H1 (cell line): ENCODE measurements around the gene CCDC51. TPM values are rescaled to one million over a fixed set of nuclear protein-coding genes. Genes with fewer than 3 reads are reported as not detected.

Source experiments
- CTCF ChIA-PET: fragments of 300-600 bp; sonication (Branson Sonifier 250); formaldehyde crosslinking; loops from one replicate; lab custom pipeline; 2021; ENCODE audit not compliant: partially characterized antibody; lab: Charles Lee
- POLR2A ChIA-PET: fragments of 300-600 bp; sonication (Branson Sonifier 250); formaldehyde crosslinking; loops from one replicate; lab custom pipeline; 2021; ENCODE audit warnings: inconsistent platforms; ENCODE audit not compliant: partially characterized antibody; lab: Charles Lee
- DNase-seq, 2 experiments: peaks; one replicate each; pipeline versions ENCODE4 v3.0.0 to v3.0.0-alpha.2; 2010 to 2022; ENCODE audit warnings: low spot score in 2 of 2, low read depth in 1 of 2, mixed read lengths in 1 of 2
- FAIRE-seq: peaks from 2 replicates; lab custom pipeline; 2011; peaks lifted over from hg19 to GRCh38; lab: Jason Lieb, UNC
- H2AFZ ChIP-seq: 2 replicates; pipeline ENCODE4 v1.8.1; 2012; ENCODE audit warnings: low read length, inconsistent platforms
- H2AK5ac ChIP-seq: 2 replicates; pipeline ENCODE4 v1.6.1; 2013; ENCODE audit warnings: low read depth, low read length
- H2BK120ac ChIP-seq: replicated peaks from 2 replicates; pipeline ENCODE3; 2013; ENCODE audit warnings: low read depth, low read length, inconsistent platforms
- H2BK12ac ChIP-seq: 2 replicates; pipeline ENCODE4 v1.6.1; 2013; ENCODE audit warnings: low read depth, low read length
- H2BK15ac ChIP-seq: 2 replicates; pipeline ENCODE4 v1.6.1; 2013; ENCODE audit warnings: low read length
- H2BK20ac ChIP-seq: 2 replicates; pipeline ENCODE4 v1.6.1; 2013; ENCODE audit warnings: low read length
- H2BK5ac ChIP-seq: 2 replicates; pipeline ENCODE4 v1.6.1; 2013; ENCODE audit warnings: low read depth, low read length
- H3K14ac ChIP-seq: 2 replicates; pipeline ENCODE4 v1.6.1; 2013; ENCODE audit warnings: inconsistent platforms; ENCODE audit not compliant: insufficient read length
- H3K18ac ChIP-seq: 2 replicates; pipeline ENCODE4 v1.6.1; 2013; ENCODE audit warnings: low read length; ENCODE audit errors: extremely low read depth
- H3K23ac ChIP-seq: 2 replicates; pipeline ENCODE4 v1.6.1; 2013; ENCODE audit warnings: inconsistent platforms; ENCODE audit not compliant: insufficient read length
- H3K23me2 ChIP-seq: 2 replicates; pipeline ENCODE4 v1.6.1; 2013; ENCODE audit warnings: low read depth, low read length
- H3K27ac ChIP-seq: 2 replicates; pipeline ENCODE4 v1.6.1; 2011; ENCODE audit warnings: low read depth, low read length, inconsistent platforms
- H3K27me3 ChIP-seq, 4 experiments: replicated peaks in 1 of 4; 1 replicate in 1 of 4; 2 replicates in 3 of 4; pipeline versions ENCODE4 v1.6.1 to v1.8.1; 2011 to 2013; ENCODE audit warnings: low read length in 3 of 4, mild to moderate bottlenecking in 3 of 4, inconsistent platforms in 2 of 4, mixed read lengths in 2 of 4, moderate library complexity in 1 of 4; ENCODE audit not compliant: control insufficient read depth in 3 of 4, insufficient read depth in 3 of 4; ENCODE audit errors: extremely low read depth in 1 of 4
- H3K36me3 ChIP-seq, 4 experiments: 2 replicates each; pipeline versions ENCODE4 v1.6.1 to v1.8.1; 2011 to 2013; ENCODE audit warnings: mild to moderate bottlenecking in 4 of 4, low read length in 3 of 4, moderate library complexity in 2 of 4, control low read depth in 1 of 4, inconsistent platforms in 1 of 4; ENCODE audit not compliant: insufficient read depth in 4 of 4, control insufficient read depth in 2 of 4
- H3K4ac ChIP-seq: replicated peaks from 2 replicates; pipeline ENCODE3; 2013; ENCODE audit warnings: low read length, low read depth, mixed read lengths, inconsistent platforms; ENCODE audit not compliant: insufficient read length
- H3K4me1 ChIP-seq, 4 experiments: replicated peaks in 1 of 4; 1 replicate in 1 of 4; 2 replicates in 3 of 4; pipeline versions ENCODE4 v1.6.1 to v1.8.1; 2011 to 2013; ENCODE audit warnings: low read length in 3 of 4, inconsistent platforms in 2 of 4, mixed read lengths in 1 of 4; ENCODE audit not compliant: insufficient read depth in 4 of 4, control insufficient read depth in 3 of 4
- H3K4me2 ChIP-seq, 2 experiments: 2 replicates each; pipeline versions ENCODE4 v1.6.1 to v1.8.1; 2011 to 2013; ENCODE audit warnings: low read depth in 2 of 2, low read length in 2 of 2, control low read depth in 1 of 2, inconsistent platforms in 1 of 2, mild to moderate bottlenecking in 1 of 2; ENCODE audit not compliant: insufficient read depth in 1 of 2
- H3K4me3 ChIP-seq, 4 experiments: fragments of 200-600, 300-600 bp in 1 of 4; sonication (generic), shearing (Covaris generic), sonication (Bioruptor Twin) in 1 of 4; 2 replicates each; pipeline versions ENCODE4 v1.5.1 to v1.8.1; 2011 to 2016; ENCODE audit warnings: low read length in 4 of 4, low read depth in 3 of 4, control low read depth in 2 of 4, inconsistent platforms in 2 of 4, mild to moderate bottlenecking in 2 of 4, mixed read lengths in 1 of 4, moderate library complexity in 1 of 4; ENCODE audit not compliant: insufficient read depth in 2 of 4; ENCODE audit errors: extremely low read depth in 1 of 4
- H3K56ac ChIP-seq: replicated peaks from 2 replicates; pipeline ENCODE3; 2013; ENCODE audit warnings: low read depth, mild to moderate bottlenecking, mixed read lengths, low read length, inconsistent platforms; ENCODE audit not compliant: insufficient read length
- H3K79me1 ChIP-seq: 2 replicates; pipeline ENCODE4 v1.6.1; 2013; ENCODE audit warnings: low read depth, low read length, control low read depth
- H3K79me2 ChIP-seq, 2 experiments: 2 replicates each; pipeline versions ENCODE4 v1.6.1 to v1.8.1; 2012 to 2013; ENCODE audit warnings: low read length in 2 of 2, mild to moderate bottlenecking in 2 of 2, inconsistent platforms in 1 of 2; ENCODE audit not compliant: insufficient read depth in 2 of 2, control insufficient read depth in 1 of 2
- H3K9ac ChIP-seq, 4 experiments: replicated peaks in 1 of 4; 1 replicate in 1 of 4; 2 replicates in 3 of 4; pipeline versions ENCODE4 v1.6.1 to v1.8.1; 2011 to 2013; ENCODE audit warnings: low read depth in 3 of 4, low read length in 3 of 4, control low read depth in 2 of 4, mild to moderate bottlenecking in 2 of 4, moderate library complexity in 2 of 4, inconsistent platforms in 1 of 4; ENCODE audit errors: extremely low read depth in 1 of 4
- H3K9me3 ChIP-seq, 2 experiments: 2 replicates each; pipeline versions ENCODE4 v1.6.1 to v1.8.1; 2012 to 2013; ENCODE audit warnings: mild to moderate bottlenecking in 2 of 2, moderate library complexity in 2 of 2, control low read depth in 1 of 2, inconsistent platforms in 1 of 2, low read depth in 1 of 2, low read length in 1 of 2, mixed read lengths in 1 of 2; ENCODE audit not compliant: insufficient read depth in 2 of 2
- H4K20me1 ChIP-seq, 2 experiments: replicated peaks in 1 of 2; 2 replicates each; pipeline versions ENCODE3 to v1.8.1; 2011 to 2013; ENCODE audit warnings: inconsistent platforms in 2 of 2, low read length in 2 of 2, mild to moderate bottlenecking in 1 of 2; ENCODE audit not compliant: insufficient read depth in 2 of 2, control insufficient read depth in 1 of 2
- H4K5ac ChIP-seq: 2 replicates; pipeline ENCODE4 v1.6.1; 2013; ENCODE audit warnings: low read length, low read depth, mixed read lengths, inconsistent platforms; ENCODE audit not compliant: insufficient read length
- H4K8ac ChIP-seq: 2 replicates; pipeline ENCODE4 v1.8.0; 2013; ENCODE audit warnings: mild to moderate bottlenecking, moderate library complexity, low read length, inconsistent platforms; ENCODE audit not compliant: insufficient read depth; ENCODE audit errors: extremely low read depth
- H4K91ac ChIP-seq: replicated peaks from 2 replicates; pipeline ENCODE3; 2013; ENCODE audit warnings: low read length, mixed read lengths, inconsistent platforms; ENCODE audit not compliant: insufficient read length
- CBX5 ChIP-seq: fragments of 300-800, 300-1000 bp; sonication (generic); IDR thresholded peaks from 2 replicates; pipeline ENCODE4 v1.7.1; 2016; ENCODE audit warnings: antibody characterized with exemption, low read length, low read depth
- CEBPB ChIP-seq: IDR thresholded peaks from 2 replicates; pipeline ENCODE4 v1.6.1; 2012; ENCODE audit warnings: low read depth, low read length
- EGR1 ChIP-seq: IDR thresholded peaks from 2 replicates; pipeline ENCODE4 v1.6.1; 2011; ENCODE audit warnings: low read depth, low read length, borderline replicate concordance
- EZH2 ChIP-seq: fragments of 200-600 bp; sonication (generic); IDR thresholded peaks from 2 replicates; pipeline ENCODE4 v1.7.1; 2012; ENCODE audit warnings: low read depth, mild to moderate bottlenecking, moderate library complexity, low read length, inconsistent platforms; ENCODE audit not compliant: severe bottlenecking
- GABPA ChIP-seq: IDR thresholded peaks from 2 replicates; pipeline ENCODE4 v1.6.1; 2011; ENCODE audit warnings: mild to moderate bottlenecking, low read length, moderate library complexity, borderline replicate concordance; ENCODE audit not compliant: insufficient read depth
- GTF2F1 ChIP-seq: IDR thresholded peaks from 2 replicates; pipeline ENCODE4 v1.6.1; 2012; ENCODE audit warnings: low read depth, low read length, improper control_type of control experiment, borderline replicate concordance
- JUND ChIP-seq: IDR thresholded peaks from 2 replicates; pipeline ENCODE4 v1.6.1; 2011; ENCODE audit warnings: mild to moderate bottlenecking, improper control_type of control experiment, low read length
- KDM1A ChIP-seq: fragments of 200-600, 300-600 bp; sonication (generic); IDR thresholded peaks from 2 replicates; pipeline ENCODE4 v1.7.1; 2016; ENCODE audit warnings: mild to moderate bottlenecking, low read length, borderline replicate concordance
- POU5F1 ChIP-seq: IDR thresholded peaks from 2 replicates; pipeline ENCODE4 v1.6.1; 2011; ENCODE audit warnings: low read depth, mild to moderate bottlenecking, low read length, moderate library complexity
- RFX5 ChIP-seq: IDR thresholded peaks from 2 replicates; pipeline ENCODE4 v1.6.1; 2011; ENCODE audit warnings: low read depth, low read length, improper control_type of control experiment, borderline replicate concordance
- TAF7 ChIP-seq: optimal IDR thresholded peaks from 2 replicates; pipeline ENCODE3; 2011; ENCODE audit warnings: low read depth, mild to moderate bottlenecking, inconsistent platforms, low read length, moderate library complexity, borderline replicate concordance
- ZNF274 ChIP-seq: IDR thresholded peaks from 2 replicates; pipeline ENCODE4 v1.7.0; 2012; ENCODE audit warnings: low read length, borderline replicate concordance; ENCODE audit errors: extremely low read depth
- WGBS, 2 experiments: shearing (Covaris generic) in 1 of 2; methylation state at CpG; one replicate each; pipeline versions ENCODE4 v1.1.6 to v1.1.7; 2013 to 2015; ENCODE audit warnings: low lambda C conversion rate in 2 of 2, mixed read lengths in 2 of 2, inconsistent platforms in 1 of 2, low coverage in 1 of 2, missing lambda C conversion rate in 1 of 2; ENCODE audit not compliant: insufficient replicate concordance in 2 of 2, insufficient coverage in 1 of 2, insufficient read length in 1 of 2; ENCODE audit errors: extremely low coverage in 1 of 2, missing lambda C conversion rate in 1 of 2; 5-methylcytosine and 5-hydroxymethylcytosine counted together
- polyA plus RNA-seq, 7 experiments: library from polyadenylated mRNA; depleted of rRNA in 3 of 7; stranded (reverse) in 5 of 7; unstranded in 2 of 7; fragments of >200 nt in 5 of 7; fragments of 200-250 nt in 2 of 7; gene quantifications; 1 replicate in 5 of 7; 2 replicates in 1 of 7; 4 replicates in 1 of 7; pipeline versions ENCODE4 v1.2.1 to v1.2.3, GENCODE V29; 2011 to 2013; ENCODE audit warnings: missing spikeins in 2 of 7, mixed read lengths in 2 of 7
- total RNA-seq: library from RNA; stranded (reverse); fragmentation: NEBNext Ultra II Directional; extraction: Animal tissue kit (Norgen Biotek cat#: 25700); gene quantifications from 2 replicates; pipeline ENCODE4 v1.2.1, GENCODE V29; 2021

The CCDC51 gene
- total and polyA plus RNA-seq, 2 of the 8 experiments (the other 6 are each of a cell fraction or from before 2014, with no cell fraction given), result 21.3 to 21.4 TPM

GRCh38 chr3:48406443-48407431 lies 33.2 kb downstream of the CCDC51 start:
- Histone ChIP-seq H3K14ac (no peak overlapping the region), H4K20me1 (peaks cover 3 to 26% of the 10 kb centered on the region in 2 experiments), H3K9me3 (no peaks in the 10 kb centered on the region), H2BK12ac (no peak overlapping the region), H3K4me3 (no peak overlapping the region), H2AFZ (no peak overlapping the region), H3K23me2 (no peaks in the 10 kb centered on the region), H4K5ac (no peak overlapping the region), H3K56ac (no peak overlapping the region), H3K79me2 (no peaks in the 10 kb centered on the region), H3K27me3 (no peaks in the 10 kb centered on the region), H3K4ac (no peak overlapping the region), H3K18ac (no peak overlapping the region), H2BK5ac (no peak overlapping the region), H4K91ac (no peak overlapping the region), H3K36me3 (peaks cover 51 to 80% (median 74%) of the 10 kb centered on the region in 4 experiments), H3K4me1 (no peaks in the 10 kb centered on the region), H2BK15ac (no peak overlapping the region), H4K8ac (no peak overlapping the region), H3K79me1 (no peaks in the 10 kb centered on the region), H3K23ac (no peak overlapping the region), H2BK120ac (no peak overlapping the region), H2BK20ac (no peak overlapping the region), H3K4me2 (no peak overlapping the region), H3K9ac (no peak overlapping the region), H3K27ac (no peak overlapping the region; the same call in 1 of the 2 replicates), H2AK5ac (no peak overlapping the region)
- no peak for FAIRE-seq
- ChIA-PET POLR2A (interaction anchor here (1.3 to 31.5 kb wide), 5 partner anchors 1 to 203 kb away, joined by 3 to 650 read pairs (median 6); partner anchors contain the start of genes PLXNB1 and UQCRC1), CTCF (interaction anchor here (1.0 to 9.2 kb wide), 11 partner anchors 9 to 212 kb away, joined by 4 to 130 read pairs (median 10); no protein-coding TSS in a partner anchor)
- WGBS, 2 experiments, result 94% methylated on average over 17 of the region's 18 CpGs; no CpG with 5 or more reads in 1 of the 2 experiments
- no peak for DNase-seq
- no peak for TF ChIP-seq EZH2
- no peak for TF ChIP-seq JUND
- no peak for TF ChIP-seq KDM1A
- TF ChIP-seq GTF2F1, result no peak
- TF ChIP-seq CBX5, result no peak
- TF ChIP-seq GABPA, result no peak
- TF ChIP-seq TAF7, result no peak
- TF ChIP-seq CEBPB, result no peak
- TF ChIP-seq ZNF274, result no peak
- no peak for TF ChIP-seq POU5F1
- no peak for TF ChIP-seq RFX5
- no peak for TF ChIP-seq EGR1
